Measurements from ENCODE around the gene HACL1. TPM values are rescaled to one million over a fixed set of nuclear protein-coding genes. Genes with fewer than 3 reads are reported as not detected.

The HACL1 gene
- 31.1 TPM for total RNA-seq

DNA sequence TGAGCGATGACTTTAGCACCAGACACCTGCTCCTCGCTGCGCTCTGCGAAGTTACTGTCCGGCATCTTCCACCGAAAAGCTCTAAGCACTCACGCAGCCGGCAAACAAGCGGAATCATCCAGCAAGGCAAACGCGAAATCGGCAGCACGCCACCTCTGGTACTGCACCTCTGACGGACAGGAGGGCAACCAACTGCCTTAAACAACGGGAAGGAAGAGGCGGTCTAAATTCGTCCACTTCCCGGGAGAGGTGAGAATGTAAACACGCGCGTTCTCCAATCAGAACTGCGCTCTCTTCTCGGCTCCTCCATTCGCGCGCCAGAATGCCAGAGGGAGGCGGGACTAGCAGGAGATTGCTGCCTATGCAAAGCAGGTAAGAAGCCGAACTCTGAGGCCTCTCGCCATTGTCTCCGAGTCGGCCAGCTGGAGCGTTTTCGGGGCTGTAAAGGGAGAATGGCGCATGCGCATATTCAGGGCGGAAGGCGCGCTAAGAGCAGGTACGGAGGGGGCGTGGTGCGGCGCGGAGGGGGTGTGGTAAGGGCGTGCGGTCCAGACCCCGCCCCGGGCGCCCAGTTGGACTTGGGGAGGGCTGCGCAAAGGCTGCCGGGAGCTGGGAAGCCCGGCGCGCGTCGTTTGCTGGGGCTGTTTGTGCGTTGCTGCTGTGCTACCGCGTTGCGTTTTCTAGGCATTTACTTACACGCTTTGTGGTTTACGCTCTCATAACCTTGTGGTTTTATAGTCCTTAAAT, at the start of gene HACL1, which contains the start of gene BTD:
Gene HACL1 (minus strand): TSS at position 171 of the 747 bp plus-strand sequence. CDS start 106 bp downstream, at position 65.
Gene BTD (plus strand): TSS at position 347 of the 747 bp plus-strand sequence. CDS start 33,695 bp downstream, outside the sequence.

DNA sequence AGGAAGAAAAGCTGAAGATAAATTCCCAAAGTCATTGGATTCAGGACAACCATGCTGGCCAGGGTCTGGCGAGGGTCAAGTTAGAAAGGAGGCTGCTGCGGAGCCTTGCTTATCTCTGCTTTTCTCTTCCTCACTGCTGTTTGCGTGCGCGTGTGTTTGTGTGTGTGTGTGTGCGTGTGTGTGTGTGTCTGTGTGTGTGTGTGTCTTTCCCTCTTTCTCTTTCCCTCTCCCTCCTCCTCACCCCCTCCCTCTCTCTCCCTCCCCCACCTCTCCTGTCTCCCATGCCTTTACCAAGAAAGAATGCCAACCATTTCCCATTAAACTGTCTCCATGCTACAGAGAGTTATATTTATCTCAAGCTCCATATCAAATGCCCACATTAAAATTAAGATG, 79.8 kb downstream of the HACL1 start, which contains the start of gene COLQ:
Gene COLQ (minus strand): TSS at position 134 of the 393 bp plus-strand sequence. CDS start 81 bp downstream, at position 53.

Other genes starting within 250 kb of the HACL1 start
- gene METTL6, start 174.0 kb downstream of the HACL1 start, total RNA-seq: 82.4 TPM
- 42.9 TPM for gene EAF1, start 174.0 kb downstream of the HACL1 start, total RNA-seq
- gene COLQ, start 79.9 kb downstream of the HACL1 start, total RNA-seq: 2.5 TPM
- 19.6 TPM for gene BTD, start 176 bp upstream of the HACL1 start, total RNA-seq
- gene ANKRD28, start 196.4 kb upstream of the HACL1 start, total RNA-seq: 90.7 TPM